Left lung (tissue), 10 donors: ENCODE results near the gene FGF1. TPM values are rescaled to one million over a fixed set of nuclear protein-coding genes. Genes with fewer than 3 reads are reported as not detected.

Experiments used
- ATAC-seq: fragments of 200-7000 bp; cut with Tn5 transposase; one replicate; pipeline ENCODE4 v1.9.1; 2020; ENCODE audit warnings: moderate library complexity
- DNase-seq, 4 donors: peaks; one replicate each; pipeline ENCODE4 v3.0.0-alpha.2; 2013 to 2020
- H3K27ac ChIP-seq, 2 donors: fragments of 200-600 bp; sonication (generic) in 1 of 2; one replicate each; pipeline versions ENCODE4 v1.5.0 to v1.8.0; 2020 to 2021
- H3K27me3 ChIP-seq, 2 donors: fragments of 200-600 bp; sonication (generic) in 1 of 2; one replicate each; pipeline versions ENCODE4 v1.5.0 to v1.8.0; 2020 to 2021
- H3K36me3 ChIP-seq, 2 donors: fragments of 200-600 bp; sonication (generic) in 1 of 2; one replicate each; pipeline versions ENCODE4 v1.5.0 to v1.8.0; 2020 to 2021
- H3K4me1 ChIP-seq, 2 donors: fragments of 200-600 bp; one replicate each; pipeline ENCODE4 v1.8.0; 2021
- H3K4me3 ChIP-seq, 2 donors: fragments of 200-600 bp; sonication (generic) in 1 of 2; one replicate each; pipeline versions ENCODE4 v1.5.0 to v1.8.0; 2020 to 2021; ENCODE audit warnings: mild to moderate bottlenecking in 1 of 2
- H3K9me3 ChIP-seq, 2 donors: fragments of 200-600 bp; sonication (generic) in 1 of 2; one replicate each; pipeline versions ENCODE4 v1.5.0 to v1.8.0; 2020 to 2021
- CTCF ChIP-seq, 2 donors: fragments of 200-600 bp; sonication (generic) in 1 of 2; IDR thresholded peaks; one replicate each; pipeline versions ENCODE4 v1.5.0 to v1.8.0; 2021; ENCODE audit warnings: antibody characterized with exemption in 2 of 2
- intact Hi-C, 2 donors: fragments of 100-400 bp; cut with DNase I; formaldehyde crosslinking; loops; one replicate each; pipeline versions ENCODE4 v1.11.2 to v1.14.2; 2022
- polyA plus RNA-seq, 6 donors: library from polyadenylated mRNA; unstranded; fragments of 120-200 nt; gene quantifications; one replicate each; pipeline ENCODE4 v1.2.1, GENCODE V29; 2013; ENCODE audit not compliant: insufficient read length in 6 of 6
- total RNA-seq, 2 donors: library from RNA; stranded (reverse); fragmentation: NEBNext Ultra II Directional; extraction: Animal tissue kit (Norgen Biotek cat#: 25700); gene quantifications; one replicate each; pipeline ENCODE4 v1.2.1, GENCODE V29; 2021
- donor health status: DM: no; HTN: yes; CAD: no.
- donor health status: DM: no; HTN: no; CAD: no.

Gene FGF1
- total and polyA plus RNA-seq, 8 donors = 0.41 to 1.9 (median 1.4) TPM

- Histone ChIP-seq H3K9me3 (no peaks in the 10 kb centered on the region), H3K27ac (no peak overlapping the region), H3K27me3 (no peaks in the 10 kb centered on the region), H3K36me3 (no peaks in the 10 kb centered on the region), H3K4me1 (peaks cover 0 to 9% of the 10 kb centered on the region in 2 donors), H3K4me3 (no peak overlapping the region)
- intact Hi-C loops = no loop called here
- no peak for TF ChIP-seq CTCF (IDR thresholded peaks at IDR 0.05)
- ATAC-seq (no peak), DNase-seq (no peak)
Measured at GRCh38 chr5:142584891-142585290, 101.0 kb downstream of the FGF1 start.

GRCh38 chr5:142578161-142578830 lies 107.6 kb downstream of the FGF1 start:
- Histone ChIP-seq H3K4me3 (no peak overlapping the region), H3K4me1 (peaks cover 0 to 9% of the 10 kb centered on the region in 2 donors), H3K36me3 (no peaks in the 10 kb centered on the region), H3K27ac (no peak overlapping the region), H3K9me3 (peaks cover 0 to 7% of the 10 kb centered on the region in 2 donors), H3K27me3 (no peaks in the 10 kb centered on the region)
- ATAC-seq = no peak
- no peak for DNase-seq
- no peak for TF ChIP-seq CTCF (IDR thresholded peaks at IDR 0.05)
- intact Hi-C loops = no loop called here

GRCh38 chr5:142576804-142577203 lies 109.1 kb downstream of the FGF1 start:
- ATAC-seq (no peak), DNase-seq (no peak)
- intact Hi-C loops = no loop called here
- Histone ChIP-seq H3K4me1 (peaks cover 0 to 9% of the 10 kb centered on the region in 2 donors), H3K9me3 (peaks cover 0 to 7% of the 10 kb centered on the region in 2 donors), H3K27ac (no peak overlapping the region), H3K4me3 (no peak overlapping the region), H3K36me3 (no peaks in the 10 kb centered on the region), H3K27me3 (no peaks in the 10 kb centered on the region)
- TF ChIP-seq CTCF (IDR thresholded peaks at IDR 0.05) = no peak

GRCh38 chr5:142576303-142576702 lies 109.6 kb downstream of the FGF1 start:
- intact Hi-C loops = no loop called here
- ATAC-seq = no peak
- H3K27me3 ChIP-seq = no peaks in the 10 kb centered on the region
- H3K4me1 ChIP-seq = peaks cover 0 to 9% of the 10 kb centered on the region in 2 donors
- H3K4me3 ChIP-seq = no peak overlapping the region
- no peak for TF ChIP-seq CTCF (IDR thresholded peaks at IDR 0.05)
- no peak overlapping the region for H3K27ac ChIP-seq
- no peak for DNase-seq
- no peaks in the 10 kb centered on the region for H3K36me3 ChIP-seq
- H3K9me3 ChIP-seq = peaks cover 0 to 7% of the 10 kb centered on the region in 2 donors

GRCh38 chr5:142572006-142572405 lies 113.9 kb downstream of the FGF1 start:
- Histone ChIP-seq H3K4me1 (no peaks in the 10 kb centered on the region), H3K9me3 (no peaks in the 10 kb centered on the region), H3K27me3 (no peaks in the 10 kb centered on the region), H3K4me3 (no peak overlapping the region), H3K36me3 (no peaks in the 10 kb centered on the region), H3K27ac (no peak overlapping the region)
- ATAC-seq = no peak
- peak in 2 of 4 donors; percentile 30 to 37 for DNase-seq
- no peak for TF ChIP-seq CTCF (IDR thresholded peaks at IDR 0.05)
- intact Hi-C loops = no loop called here
